ENCODE measurements around the gene VGLL4.

DNA sequence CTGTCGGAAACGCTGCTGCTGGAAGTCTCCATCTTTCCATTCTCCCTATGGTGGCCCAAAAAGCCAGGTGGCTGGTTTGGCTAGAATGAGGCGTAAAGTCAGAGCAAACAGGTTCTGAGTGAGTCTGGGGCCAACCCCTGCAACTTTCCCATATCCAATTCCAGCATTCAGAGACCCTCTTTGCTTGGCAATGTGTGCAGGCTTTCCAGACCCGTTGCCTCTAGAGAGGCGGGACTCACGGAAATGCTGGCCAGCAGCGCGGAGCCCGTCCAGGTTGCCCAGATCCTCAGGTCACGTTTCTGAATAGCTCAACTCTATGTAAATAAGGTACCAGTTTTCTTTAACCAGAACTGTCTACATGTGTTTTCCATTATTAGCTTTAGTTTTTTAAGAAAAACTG lies 68.0 kb downstream of the VGLL4 start:
- TF ChIP-seq CTCF (IDR thresholded peaks at IDR 0.05), result no peak
- TF ChIP-seq POLR2A (IDR thresholded peaks at IDR 0.05), result no peak

Data from lower leg skin (tissue), 3 donors.